NCI-H774 (cell line): ENCODE data around the gene ZFPM1.

Experiments used
- DNase-seq: peaks from one replicate; lab custom pipeline; 2025; lab: John Stamatoyannopoulos, UW

The ZFPM1 gene

DNA sequence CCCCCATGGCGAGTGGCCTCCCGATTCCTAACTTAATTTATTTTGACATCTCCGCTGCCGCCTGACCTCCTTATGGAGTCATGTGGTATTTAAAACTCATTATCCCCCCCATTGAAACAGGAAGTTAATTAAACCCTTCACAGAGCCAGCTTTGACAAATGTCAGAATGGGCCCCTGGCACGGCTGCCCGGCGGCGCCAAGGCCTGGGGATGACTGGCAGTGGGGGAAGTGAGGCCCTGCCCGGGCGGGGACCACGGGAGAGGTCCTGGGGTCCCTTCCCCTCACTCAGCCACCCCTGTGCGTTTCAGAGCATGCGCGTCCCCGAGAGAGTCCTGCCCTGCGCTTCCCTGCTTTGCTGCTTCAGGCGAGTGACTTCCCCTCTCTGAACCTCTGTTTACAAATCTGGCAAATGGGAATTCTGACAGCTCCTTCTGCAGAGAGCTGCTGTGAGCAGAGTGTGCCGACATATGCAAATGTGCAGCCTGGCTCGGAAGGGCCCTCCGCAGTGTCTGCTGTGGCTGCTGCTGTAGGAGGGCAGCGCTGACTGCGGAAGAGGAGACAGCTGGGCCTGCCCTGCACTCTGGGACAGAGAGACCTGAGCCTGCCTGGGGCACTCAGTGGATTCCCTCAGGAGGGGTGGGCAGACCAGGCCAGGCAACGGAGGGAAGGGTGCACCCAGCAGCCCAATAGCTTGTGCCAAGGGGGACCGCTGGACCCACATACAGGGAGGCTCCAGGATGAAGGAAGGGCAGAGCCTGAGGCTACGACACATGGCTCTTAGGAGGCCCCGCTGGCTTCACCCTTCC lies 4.4 kb upstream of the ZFPM1 start:
- no peak for DNase-seq

DNA sequence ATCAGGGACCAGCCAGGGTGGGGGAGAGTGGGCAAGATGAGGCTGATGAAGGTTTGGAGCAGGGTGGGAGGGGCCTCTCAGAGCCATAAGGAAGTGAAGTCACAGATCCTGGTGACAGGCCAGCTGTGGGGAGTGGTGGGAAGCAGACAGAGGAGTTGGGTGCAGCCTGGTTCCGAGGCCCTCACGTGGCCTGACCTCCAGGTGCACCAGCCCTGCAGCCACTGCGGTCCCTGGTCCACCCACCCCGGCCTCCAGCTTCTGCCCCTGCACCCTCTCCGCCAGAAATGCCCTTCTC lies 3.9 kb upstream of the ZFPM1 start:
- no peak for DNase-seq

DNA sequence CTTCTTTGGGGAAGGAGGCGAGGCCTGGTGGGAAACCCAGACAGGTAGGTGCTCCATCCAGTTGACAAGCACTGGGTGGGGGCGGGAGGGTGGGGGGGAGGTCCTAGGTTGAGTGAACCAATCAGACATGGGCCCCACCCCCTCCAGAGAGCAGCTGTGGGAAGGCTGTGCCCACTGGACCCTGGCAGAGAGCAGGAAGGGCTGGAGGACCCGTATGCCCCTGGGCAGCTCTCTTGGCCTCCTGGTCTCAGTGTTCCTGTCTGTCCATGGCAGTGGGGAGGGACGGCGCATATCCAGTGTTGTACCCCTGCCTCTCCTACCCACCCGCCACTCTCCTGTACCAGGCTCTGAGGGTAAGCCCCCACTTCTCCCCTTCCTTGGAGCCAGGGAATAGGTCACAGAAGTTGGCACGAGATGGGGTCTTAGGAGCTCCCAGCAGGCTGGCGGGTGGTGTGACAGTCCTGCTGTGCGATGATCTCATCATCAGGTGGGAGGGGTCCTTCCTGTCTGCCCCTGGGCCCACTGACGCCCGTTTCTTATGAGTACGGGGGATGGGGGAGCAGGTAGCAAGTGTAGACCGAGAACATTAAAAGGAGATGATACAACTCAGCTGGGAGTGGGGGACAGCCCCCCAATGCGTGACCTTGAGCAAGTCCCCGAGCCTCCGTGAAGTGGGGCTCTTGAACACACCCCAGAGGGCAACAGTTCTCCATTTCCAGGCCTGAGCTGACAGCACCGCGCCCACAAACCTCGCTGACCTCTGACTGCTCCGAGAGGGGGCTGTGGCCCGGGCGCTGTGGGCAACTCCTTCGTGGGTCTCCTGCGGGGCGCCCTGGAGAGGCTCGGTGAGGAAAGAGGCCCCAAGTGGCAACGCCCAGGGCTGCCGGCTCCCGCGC lies 1.2 kb upstream of the ZFPM1 start:
- DNase-seq, result no peak

DNA sequence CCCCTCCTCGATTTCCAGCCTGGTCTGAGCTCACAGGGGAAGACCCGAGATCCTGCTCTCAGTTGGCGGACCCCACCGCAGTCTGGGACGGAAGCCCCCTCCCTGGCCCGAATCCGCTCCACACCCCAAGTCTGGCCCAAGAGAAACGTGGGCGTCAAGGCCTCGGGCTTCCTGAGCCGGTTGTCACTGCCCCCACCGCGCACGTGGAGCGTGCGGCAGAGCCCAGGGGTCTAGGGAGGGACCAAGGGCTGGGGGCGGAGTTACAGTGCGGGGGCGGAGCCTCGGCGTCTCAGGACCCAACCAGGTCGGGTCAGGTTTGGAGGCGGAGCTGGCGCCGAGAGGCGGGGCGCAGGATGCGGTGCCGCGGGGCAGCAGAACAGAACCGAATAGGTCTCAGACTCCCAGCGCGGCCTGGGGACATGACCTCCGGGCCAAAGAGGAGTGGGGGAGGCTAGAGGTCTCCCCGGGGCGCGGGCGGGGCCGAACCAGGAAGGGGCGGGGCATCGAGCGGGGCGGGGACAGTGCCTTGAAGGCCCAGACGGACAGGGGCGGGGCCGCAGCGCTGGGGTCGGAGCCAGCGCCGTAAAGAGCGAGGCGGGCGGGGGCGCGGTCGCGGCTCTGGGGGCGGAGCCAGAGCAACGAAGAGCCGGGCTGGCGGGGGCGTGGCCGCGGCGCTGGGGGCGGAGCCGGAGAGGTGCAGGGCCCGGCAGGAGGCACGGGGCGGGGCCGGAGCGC lies 431 bp upstream of the ZFPM1 start:
- peak; percentile 71 for DNase-seq

DNA sequence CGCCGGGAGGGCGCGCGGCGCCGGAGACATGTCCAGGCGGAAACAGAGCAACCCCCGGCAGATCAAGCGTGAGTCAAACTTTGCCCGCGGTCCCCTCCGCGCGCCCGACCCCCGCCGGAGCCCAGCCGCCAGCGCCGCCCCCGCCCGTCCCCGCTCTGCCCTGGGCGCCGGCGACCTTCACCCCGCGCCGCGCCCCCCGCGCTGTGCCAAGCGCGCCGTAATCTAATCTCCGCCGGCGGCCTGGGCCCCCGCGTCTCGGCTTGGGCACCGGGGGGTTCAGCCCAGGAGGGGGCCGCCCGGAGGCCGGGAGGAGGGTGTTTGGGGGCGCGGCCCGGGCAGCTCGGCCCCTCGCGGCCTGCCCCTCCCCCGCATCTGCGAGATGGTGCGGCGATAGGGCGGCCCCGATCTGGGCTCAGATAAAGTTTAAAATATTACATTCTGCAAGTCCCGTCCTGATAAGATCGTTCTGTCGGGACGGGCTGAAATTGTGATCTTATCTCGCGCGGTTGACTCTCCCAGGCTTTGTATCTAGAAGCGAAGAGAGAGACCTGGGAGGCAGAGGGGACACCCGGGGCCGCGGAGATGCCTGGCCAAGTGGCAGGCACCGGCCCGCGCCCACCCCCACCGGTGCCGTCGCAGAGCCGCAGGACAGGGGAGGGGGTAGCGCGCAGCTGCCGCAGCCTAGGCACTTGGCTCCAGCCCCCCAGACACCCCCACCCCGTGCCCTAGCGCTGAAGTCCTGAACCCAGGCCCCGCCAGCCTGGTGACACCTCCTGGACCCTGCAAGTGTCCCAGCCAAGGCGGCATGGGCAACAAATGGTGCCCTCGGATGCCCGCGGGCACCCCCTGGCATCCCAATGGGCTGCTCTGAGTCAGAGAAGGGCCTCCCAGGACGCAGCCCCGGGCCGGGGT lies 787 bp downstream of the ZFPM1 start:
- no peak for DNase-seq

DNA sequence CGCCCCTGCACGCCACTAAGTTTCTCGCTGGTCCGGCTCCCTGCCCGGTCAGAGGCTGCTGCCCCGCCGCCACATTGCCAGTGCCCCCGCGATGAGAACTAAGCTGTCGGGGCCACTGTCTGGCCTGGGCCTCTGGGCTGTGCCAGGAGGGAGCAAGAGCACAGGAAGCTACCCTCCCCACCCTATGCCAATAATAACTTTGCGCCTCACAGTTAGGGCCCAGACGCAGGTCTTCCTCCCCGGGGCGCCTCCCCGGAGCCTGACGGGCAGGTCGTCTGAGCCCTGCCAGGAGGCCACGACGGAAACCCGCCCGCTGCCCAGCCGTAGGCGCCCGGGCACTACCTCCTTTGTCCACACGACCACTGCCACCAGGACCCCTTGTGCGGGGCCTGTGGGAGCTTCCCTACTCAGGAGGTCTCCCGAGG lies 1.5 kb downstream of the ZFPM1 start:
- no peak for DNase-seq

DNA sequence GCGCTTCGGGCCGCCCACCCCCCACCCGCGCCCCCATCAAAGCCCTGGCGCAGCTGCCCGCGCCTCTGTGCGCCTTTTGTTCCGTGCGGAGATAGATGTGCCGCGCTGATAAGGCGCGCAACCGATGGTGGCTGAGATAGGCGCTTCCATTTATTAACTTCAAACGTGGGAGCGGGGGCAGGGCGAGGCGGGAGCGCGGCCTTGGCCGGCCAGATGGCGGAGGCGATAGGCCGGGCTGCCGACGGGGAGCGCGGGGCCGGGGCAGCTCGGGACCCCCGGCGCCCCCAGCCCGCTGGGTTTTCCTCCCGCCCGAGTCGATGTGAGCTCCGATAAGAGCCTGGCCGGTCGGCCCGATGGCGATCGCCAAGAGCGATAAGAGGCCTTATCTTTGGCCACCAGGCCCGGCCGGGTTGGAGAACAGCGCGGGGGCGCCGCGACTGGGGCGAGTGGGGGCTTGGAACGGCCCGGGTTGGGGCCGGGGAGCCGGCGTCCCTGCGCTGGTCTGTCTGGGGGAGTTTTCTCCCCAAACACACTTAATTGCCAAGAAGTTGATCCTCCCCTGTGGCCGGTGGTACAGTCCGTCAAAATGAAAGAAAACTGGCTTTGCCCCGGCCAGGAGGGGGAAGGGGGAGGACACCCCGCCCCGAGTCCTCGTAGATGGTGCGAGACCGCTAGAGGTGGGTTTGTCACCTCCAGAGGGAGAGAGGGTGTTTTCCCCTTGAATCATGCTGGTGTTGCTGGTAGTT lies 2.7 kb downstream of the ZFPM1 start:
- no peak for DNase-seq

DNA sequence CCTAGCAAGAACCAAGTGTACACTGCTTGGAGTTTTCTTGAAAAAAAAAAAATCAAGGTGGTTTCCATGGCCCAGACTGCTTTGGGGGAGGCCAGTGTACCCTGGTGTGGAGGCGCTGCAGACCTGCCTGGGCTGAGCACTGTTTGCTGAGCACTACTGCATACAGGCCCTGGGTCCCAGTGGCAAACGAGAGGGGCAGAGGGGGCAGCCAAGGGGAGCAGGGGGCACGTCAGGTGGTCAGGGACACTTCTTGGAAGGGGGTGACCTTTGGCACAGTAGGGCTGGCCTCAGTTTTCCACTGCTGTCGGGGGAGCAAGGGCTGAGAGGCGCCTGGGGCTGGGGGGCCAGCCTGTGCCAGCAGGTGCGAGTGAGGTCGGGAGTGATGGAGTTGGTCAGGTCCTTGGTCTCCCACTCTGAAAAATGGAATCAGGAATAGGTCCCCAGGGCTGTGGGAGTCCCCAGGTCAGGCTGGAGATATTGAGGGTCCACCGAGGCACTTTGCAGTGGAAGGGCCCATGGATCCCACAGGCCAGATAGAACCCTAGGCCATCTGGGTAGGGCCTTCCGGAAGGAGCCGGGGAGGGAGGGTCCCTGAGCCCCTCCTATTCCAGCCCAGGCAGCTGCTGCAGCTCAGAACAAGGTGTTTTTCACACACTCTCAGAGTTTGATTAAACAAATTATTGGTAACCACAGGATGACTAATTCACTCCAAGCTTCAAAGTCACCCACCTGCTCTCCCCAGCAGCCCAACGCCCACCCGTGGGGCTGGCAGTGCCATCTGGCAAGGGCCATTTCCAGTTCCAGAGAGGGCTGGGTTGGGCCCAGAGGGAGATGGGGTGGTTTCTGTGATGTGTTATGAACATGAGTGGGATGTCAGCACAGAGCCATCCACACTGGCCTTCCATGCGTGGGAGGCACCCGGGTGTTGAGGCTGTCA lies 3.5 kb downstream of the ZFPM1 start:
- no peak for DNase-seq

DNA sequence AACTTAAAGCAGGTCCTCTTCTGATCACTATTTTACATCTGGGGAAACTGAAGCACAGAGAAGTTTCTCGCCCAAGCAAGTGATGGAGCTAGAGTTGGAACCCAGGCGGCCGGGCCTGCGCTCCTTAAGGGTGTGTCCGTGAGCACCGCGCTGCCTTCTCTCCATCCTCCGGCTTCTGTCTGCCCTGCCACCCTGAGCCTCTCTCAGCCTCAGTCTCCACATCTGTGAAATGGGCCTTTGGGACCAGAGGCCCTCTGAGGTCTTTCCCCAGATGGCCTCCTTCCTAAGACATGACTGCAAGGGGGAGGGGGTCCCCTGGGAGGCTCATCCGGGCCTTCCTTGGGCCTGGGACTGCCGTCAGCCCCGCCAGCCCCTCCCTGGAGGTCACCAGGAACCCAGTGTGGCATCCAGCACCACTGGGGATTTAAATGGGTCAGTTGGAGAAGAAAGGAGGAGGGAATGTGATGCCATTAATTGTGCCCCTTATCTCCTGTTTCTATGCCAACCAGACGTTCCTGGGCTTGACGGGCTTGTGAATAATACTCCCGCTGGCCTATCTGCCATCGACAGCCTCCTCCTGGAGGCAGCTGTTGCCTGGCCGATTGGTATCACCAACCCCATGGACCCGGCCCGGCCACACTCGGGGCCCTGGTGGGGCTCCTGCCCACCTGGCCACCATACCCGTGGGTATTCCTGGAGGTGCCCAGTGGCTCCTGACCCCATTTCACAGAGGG lies 5.1 kb downstream of the ZFPM1 start:
- DNase-seq, result no peak

DNA sequence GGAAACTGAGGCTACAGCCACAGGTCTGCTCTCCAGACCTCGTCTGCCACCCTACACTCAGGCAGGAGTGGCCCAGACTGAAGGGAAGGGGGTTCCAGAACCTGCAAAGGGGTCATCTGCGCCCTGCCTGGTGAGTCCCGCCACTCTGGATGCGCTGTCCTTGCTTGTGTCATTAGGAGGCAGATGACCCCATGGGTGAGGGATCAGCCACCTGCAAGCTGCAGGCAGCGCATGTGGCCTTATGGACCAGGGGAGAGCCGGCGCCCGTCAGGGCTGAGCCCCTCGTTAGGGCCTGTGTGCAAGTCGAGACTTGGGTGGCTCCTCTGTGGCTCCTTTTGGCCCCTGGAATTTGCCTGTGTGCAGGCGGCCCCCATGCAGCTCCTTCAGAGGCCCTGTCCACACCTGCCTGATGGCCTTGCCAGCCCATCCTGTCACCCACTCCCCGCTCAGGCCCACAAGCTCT lies 5.7 kb downstream of the ZFPM1 start:
- DNase-seq, result no peak

DNA sequence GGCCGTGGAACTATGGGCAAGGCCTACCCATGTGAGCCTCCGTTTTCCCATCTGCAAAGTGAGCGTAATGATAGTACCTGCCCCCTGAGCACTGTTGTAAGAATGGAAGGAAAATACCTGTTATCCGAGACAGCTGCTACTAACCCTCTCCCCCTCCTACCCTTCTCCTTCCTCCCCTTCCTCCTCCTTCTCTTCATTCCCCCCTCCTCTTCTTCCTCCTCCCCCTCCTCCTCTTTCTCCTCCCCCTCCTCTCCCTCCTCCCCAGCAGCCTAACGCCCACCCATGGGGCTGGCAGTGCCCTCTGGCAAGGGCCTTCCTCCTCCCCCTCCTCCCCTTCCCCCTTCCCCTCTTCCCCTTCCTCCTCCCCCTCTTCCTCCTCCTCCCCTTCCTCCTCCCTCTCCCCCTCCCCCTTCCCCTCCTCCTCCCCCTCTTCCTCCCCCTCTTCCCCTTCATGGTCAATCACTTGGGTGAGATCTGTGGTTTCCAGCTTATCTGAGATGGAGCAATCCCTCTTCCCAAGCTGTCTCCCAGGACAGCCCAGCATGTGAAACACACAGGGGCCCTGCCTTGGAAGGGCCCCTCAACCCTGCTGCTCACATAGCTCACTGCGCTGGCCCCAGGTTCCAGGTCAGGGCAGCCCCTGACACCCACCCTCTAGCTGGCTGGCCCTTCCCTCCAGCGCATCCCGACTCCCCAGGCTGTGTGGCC lies 6.4 kb downstream of the ZFPM1 start:
- no peak for DNase-seq

DNA sequence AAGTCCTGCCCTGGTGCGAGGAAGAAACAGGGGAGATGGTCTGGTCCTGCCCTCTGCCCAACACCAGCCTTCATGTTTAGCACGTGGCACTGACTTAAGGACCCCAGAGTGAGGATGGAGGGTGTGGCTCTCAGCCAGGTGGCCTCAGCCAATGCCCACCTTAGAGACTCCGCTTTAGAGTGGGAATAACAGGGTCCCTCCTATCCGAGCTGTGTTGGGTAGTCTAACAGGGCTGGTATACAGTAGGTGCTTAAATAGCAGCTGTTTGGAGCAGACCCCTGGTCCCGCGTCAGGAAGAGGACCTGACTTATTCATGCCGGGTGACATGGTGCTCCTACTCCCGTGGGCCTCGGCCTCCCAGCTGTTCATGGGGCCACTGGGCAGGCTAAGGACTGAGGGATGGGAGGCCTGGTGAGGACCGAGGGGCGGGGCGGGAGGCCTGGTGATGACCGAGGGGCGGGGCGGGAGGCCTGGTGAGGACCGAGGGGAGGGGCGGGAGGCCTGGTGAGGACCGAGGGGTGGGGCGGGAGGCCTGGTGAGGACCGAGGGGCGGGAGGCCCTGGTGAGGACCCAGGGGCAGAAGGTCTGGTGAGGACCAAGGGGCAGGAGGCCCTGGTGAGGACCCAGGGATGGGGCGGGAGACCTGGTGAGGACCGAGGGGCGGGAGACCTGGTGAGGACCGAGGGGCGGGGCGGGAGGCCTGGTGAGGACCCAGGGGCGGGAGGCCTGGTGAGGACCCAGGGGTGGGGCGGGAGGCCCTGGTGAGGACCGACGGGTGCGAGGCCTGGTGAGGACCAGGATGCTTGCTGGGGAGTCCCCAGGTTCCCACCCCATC lies 7.6 kb downstream of the ZFPM1 start:
- DNase-seq, result no peak

DNA sequence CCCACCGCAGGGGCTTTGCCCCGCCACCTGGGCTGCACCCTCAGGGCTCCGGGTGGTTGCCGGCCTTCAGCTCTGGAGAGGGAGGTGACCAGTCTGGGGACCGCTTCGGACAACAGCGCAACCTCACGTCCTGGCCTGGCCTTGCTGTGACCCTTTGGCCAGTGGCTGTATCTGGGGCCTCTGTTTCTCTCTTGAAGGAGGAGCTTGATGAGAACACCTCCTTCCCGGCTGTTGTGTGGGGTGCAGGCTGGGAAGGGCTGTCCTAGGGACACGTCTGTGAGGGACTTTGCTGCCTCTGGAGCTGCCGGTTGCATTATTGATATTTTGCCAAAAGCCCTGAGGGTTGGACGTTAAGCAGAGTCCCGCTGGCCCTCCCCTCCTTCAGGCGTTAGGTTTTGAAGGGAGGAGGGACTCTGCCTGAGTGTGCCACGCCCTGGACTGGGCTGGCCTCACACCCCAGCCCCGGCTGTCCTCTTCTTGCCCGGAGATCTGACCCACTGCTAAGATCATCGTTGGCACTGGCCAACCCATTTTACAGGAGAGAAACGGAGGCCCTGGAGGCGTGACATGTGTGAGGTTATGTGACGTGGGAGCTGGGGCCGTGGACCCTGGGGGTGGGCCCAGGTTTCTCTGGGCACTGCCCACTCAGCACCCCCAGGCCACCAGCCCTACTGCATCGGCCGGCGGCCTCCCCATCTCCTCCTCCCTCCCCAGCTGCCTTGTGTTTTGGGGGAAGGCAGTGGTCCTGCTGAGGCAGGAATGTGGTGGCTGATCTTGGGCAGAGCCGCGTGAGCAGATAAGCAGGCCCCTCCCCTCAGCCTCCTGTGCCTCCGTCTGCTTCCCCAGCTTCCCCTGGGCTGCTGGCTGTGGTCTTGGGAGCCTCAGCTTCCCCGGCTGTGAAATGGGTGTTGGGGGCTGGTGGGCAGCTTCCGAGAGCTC lies 8.5 kb downstream of the ZFPM1 start:
- no peak for DNase-seq

DNA sequence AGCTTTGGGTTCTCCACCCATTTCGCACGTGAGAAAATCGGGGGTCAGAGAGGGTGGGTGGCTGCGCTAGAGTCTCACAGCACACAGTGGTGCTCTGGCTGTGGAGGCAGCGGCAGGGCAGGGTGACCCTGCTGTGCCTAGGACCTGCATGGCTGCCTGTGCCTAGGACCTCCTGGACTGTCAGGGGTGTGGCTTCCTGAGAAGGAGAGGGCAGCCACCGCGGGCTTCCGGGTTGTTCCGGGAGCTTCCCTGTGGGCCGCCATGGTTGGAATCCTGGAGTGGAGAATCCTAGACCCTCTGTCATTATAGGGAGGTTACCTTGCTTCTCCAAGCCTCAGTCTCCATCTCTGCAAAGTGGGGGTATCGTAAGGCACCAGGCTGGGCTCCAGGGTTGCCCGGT lies 9.3 kb downstream of the ZFPM1 start:
- no peak for DNase-seq

DNA sequence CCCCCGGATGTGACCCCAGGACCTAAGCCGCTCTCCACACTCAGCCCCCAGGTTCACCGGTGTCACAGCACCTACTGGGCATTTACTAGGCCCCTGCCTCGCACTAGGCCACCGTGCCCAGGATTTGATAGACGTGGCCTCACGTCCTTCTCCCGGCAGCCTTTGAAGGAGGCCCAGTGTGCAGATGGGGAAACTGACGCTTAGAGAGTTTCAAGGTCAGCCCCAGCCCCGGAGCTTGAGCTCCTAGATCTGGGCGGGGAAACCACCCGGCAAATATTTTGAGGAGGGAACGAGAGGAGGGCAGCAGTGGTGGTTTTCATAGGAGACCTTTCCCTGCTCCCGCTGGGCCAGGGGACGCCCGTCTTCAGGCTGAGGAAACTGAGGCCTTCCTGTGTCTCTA lies 10.3 kb downstream of the ZFPM1 start:
- no peak for DNase-seq
